NT2/D1 (cell line): ENCODE measurements around the gene RANBP17.

Experiments used
- DNase-seq: peaks from one replicate; pipeline ENCODE4 v3.0.0-alpha.2; 2011; ENCODE audit warnings: low read depth, low spot score
- H3K27me3 ChIP-seq: 2 replicates; pipeline ENCODE4 v1.6.0; 2011; ENCODE audit warnings: mild to moderate bottlenecking; ENCODE audit not compliant: insufficient read length, insufficient read depth
- H3K36me3 ChIP-seq: 2 replicates; pipeline ENCODE4 v1.6.1; 2011; ENCODE audit warnings: mild to moderate bottlenecking, low read length, mixed read lengths; ENCODE audit not compliant: insufficient read depth, insufficient read length
- H3K4me1 ChIP-seq: 2 replicates; pipeline ENCODE4 v1.5.1; 2011; ENCODE audit not compliant: insufficient read depth, insufficient read length
- H3K4me3 ChIP-seq: 2 replicates; pipeline ENCODE4 v1.5.1; 2011; ENCODE audit warnings: low read depth; ENCODE audit not compliant: insufficient read length
- H3K9ac ChIP-seq: 2 replicates; pipeline ENCODE4 v1.6.0; 2011; ENCODE audit warnings: low read depth; ENCODE audit not compliant: insufficient read length
- H3K9me3 ChIP-seq: 2 replicates; pipeline ENCODE4 v1.5.1; 2011; ENCODE audit warnings: mild to moderate bottlenecking, low read length; ENCODE audit not compliant: insufficient read depth
- SUZ12 ChIP-seq: IDR thresholded peaks from 2 replicates; pipeline ENCODE4 v1.6.1; 2011; ENCODE audit not compliant: insufficient read length, insufficient read depth; ENCODE audit errors: extremely low read depth
- YY1 ChIP-seq: IDR thresholded peaks from 2 replicates; pipeline ENCODE4 v1.6.1; 2011; ENCODE audit not compliant: insufficient read length, insufficient read depth
- ZNF274 ChIP-seq: IDR thresholded peaks from 2 replicates; pipeline ENCODE4 v1.6.1; 2011; ENCODE audit warnings: mild to moderate bottlenecking, low read depth, low read length

Gene RANBP17

GRCh38 chr5:170849374-170849773, 12.4 kb upstream of the RANBP17 start:
- Histone ChIP-seq H3K27me3 (no peaks in the 10 kb centered on the region), H3K4me3 (no peak overlapping the region), H3K9me3 (no peaks in the 10 kb centered on the region), H3K9ac (no peak overlapping the region), H3K36me3 (no peaks in the 10 kb centered on the region), H3K4me1 (no peaks in the 10 kb centered on the region)
- DNase-seq, result no peak
- TF ChIP-seq YY1, result no peak
- TF ChIP-seq SUZ12, result no peak
- no peak for TF ChIP-seq ZNF274

GRCh38 chr5:170854566-170854965, 7.3 kb upstream of the RANBP17 start:
- no peak for TF ChIP-seq ZNF274
- TF ChIP-seq YY1, result no peak
- no peak for TF ChIP-seq SUZ12
- no peaks in the 10 kb centered on the region for H3K36me3 ChIP-seq
- H3K9ac ChIP-seq, result no peak overlapping the region
- H3K27me3 ChIP-seq, result no peaks in the 10 kb centered on the region
- no peak for DNase-seq
- no peaks in the 10 kb centered on the region for H3K9me3 ChIP-seq
- H3K4me3 ChIP-seq, result no peak overlapping the region
- no peaks in the 10 kb centered on the region for H3K4me1 ChIP-seq

GRCh38 chr5:170857066-170857465, 4.8 kb upstream of the RANBP17 start:
- Histone ChIP-seq H3K27me3 (no peaks in the 10 kb centered on the region), H3K36me3 (no peaks in the 10 kb centered on the region), H3K4me3 (no peak overlapping the region), H3K9me3 (peaks cover 19% of the 10 kb centered on the region), H3K9ac (no peak overlapping the region), H3K4me1 (no peaks in the 10 kb centered on the region)
- TF ChIP-seq YY1 (no peak), SUZ12 (no peak), ZNF274 (no peak)
- DNase-seq, result no peak

- Histone ChIP-seq H3K36me3 (no peaks in the 10 kb centered on the region), H3K9ac (no peak overlapping the region), H3K27me3 (no peaks in the 10 kb centered on the region), H3K4me1 (no peaks in the 10 kb centered on the region), H3K4me3 (no peak overlapping the region), H3K9me3 (peaks cover 19% of the 10 kb centered on the region)
- no peak for TF ChIP-seq YY1
- TF ChIP-seq SUZ12, result no peak
- no peak for TF ChIP-seq ZNF274
- DNase-seq, result no peak
These were observed 1.4 kb upstream of the RANBP17 start for GRCh38 chr5:170860415-170860814.

DNA sequence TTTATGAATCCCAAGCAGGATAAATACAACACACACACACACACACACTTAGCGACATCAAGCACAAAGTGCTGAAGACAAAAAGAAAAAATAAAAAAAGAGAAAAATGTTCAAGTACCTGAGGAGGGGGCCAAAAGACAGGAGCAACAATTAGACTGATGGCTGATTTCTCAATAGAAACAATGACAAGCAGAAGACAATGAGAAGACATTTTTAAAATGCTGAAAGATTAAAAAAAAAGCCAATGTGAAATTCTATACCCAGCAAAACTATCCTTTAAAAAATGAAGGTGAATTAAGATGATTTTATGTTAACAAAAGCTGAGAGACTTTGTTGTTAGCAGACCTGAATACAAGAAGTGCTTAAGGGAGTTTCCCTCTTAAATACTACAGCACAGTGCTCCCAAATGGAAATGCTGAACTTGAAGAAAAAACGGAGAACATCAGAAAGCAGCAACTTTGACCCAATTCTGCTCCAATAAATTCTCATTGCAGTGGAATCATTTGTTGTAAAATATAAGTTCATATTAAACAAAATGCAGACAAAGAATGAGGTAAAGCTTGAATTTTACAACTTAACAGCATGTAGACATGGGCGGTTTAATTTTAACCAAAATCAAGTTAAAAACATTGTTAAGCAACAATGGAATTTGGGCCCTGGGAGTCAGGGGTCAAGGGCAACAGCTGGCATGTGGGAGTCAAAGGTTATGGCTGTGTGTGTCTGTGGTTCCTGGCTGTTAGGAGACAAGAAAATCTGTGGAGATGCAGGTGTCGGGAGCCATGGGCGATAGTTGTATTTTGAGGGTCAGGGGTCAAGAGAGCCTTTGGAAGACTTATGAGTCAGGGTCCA, 776 bp upstream of the RANBP17 start:
- no peak overlapping the region for H3K9ac ChIP-seq
- H3K4me1 ChIP-seq, result no peaks in the 10 kb centered on the region
- no peak overlapping the region for H3K4me3 ChIP-seq
- H3K27me3 ChIP-seq, result no peaks in the 10 kb centered on the region
- no peaks in the 10 kb centered on the region for H3K36me3 ChIP-seq
- TF ChIP-seq ZNF274 (no peak), SUZ12 (no peak), YY1 (no peak)
- no peak for DNase-seq
- peaks cover 19% of the 10 kb centered on the region for H3K9me3 ChIP-seq

DNA sequence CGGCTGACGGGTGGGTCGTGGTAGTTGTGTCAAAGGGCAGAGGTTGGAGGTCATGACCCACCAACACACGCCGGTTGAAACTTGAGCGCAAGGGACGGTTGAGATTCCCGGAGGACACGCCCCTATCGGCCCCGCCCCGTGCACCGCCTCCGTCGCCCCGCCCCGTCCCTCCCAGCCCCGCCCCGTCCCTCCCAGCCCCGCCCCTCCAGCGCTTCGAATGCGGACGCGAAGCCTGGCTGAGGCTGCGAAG, 226 bp upstream of the RANBP17 start:
- no peak for DNase-seq
- Histone ChIP-seq H3K27me3 (no peaks in the 10 kb centered on the region), H3K9ac (no peak overlapping the region), H3K36me3 (no peaks in the 10 kb centered on the region), H3K4me3 (no peak overlapping the region), H3K9me3 (peaks cover 19% of the 10 kb centered on the region), H3K4me1 (no peaks in the 10 kb centered on the region)
- TF ChIP-seq YY1 (no peak), ZNF274 (no peak), SUZ12 (no peak)

DNA sequence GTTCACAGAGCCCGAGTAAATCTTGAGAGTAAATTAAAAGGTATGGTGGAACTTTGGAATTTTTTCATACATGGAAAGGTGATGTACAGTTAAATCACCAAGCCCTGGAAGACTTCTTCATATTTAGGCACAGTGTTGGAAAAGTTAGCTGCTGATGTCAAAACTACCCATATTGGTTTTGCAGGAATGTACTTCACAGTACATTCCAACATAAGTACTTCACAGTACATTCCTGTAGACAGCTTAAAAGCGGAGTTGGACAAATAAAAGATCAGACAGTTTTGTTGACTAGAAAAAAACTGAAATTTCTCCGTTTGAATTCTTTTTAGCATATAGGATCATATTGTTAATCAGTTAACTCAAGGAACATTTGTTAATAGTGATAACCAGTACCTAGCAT, 1.8 kb downstream of the RANBP17 start:
- no peak overlapping the region for H3K9ac ChIP-seq
- H3K27me3 ChIP-seq, result no peaks in the 10 kb centered on the region
- TF ChIP-seq ZNF274 (no peak), SUZ12 (no peak), YY1 (no peak)
- peaks cover 2% of the 10 kb centered on the region for H3K36me3 ChIP-seq
- no peak for DNase-seq
- no peak overlapping the region for H3K4me3 ChIP-seq
- peaks cover 19% of the 10 kb centered on the region for H3K9me3 ChIP-seq
- no peaks in the 10 kb centered on the region for H3K4me1 ChIP-seq

- no peak overlapping the region for H3K4me3 ChIP-seq
- no peak for DNase-seq
These were observed 3.8 kb downstream of the RANBP17 start for GRCh38 chr5:170865622-170866021.

More at GRCh38 chr5:170865622-170866021, 3.8 kb downstream of the RANBP17 start:
- no peak for TF ChIP-seq YY1
- no peak for TF ChIP-seq SUZ12
- no peak for TF ChIP-seq ZNF274
- Histone ChIP-seq H3K27me3 (no peaks in the 10 kb centered on the region), H3K36me3 (peaks cover 2% of the 10 kb centered on the region), H3K9ac (no peak overlapping the region), H3K4me1 (no peaks in the 10 kb centered on the region), H3K9me3 (peaks cover 10% of the 10 kb centered on the region)
